Endothelial cell of umbilical vein (primary cell): Measurements from ENCODE around the gene ABCF2. TPM values are rescaled to one million over a fixed set of nuclear protein-coding genes. Genes with fewer than 3 reads are reported as not detected.
A peak's percentile ranks its signal among the peaks of the same experiment; 100 is the strongest.

Experiments used
- BruUV-seq: library from RNA; stranded (reverse); fragments of 400-500 nt; replicated peaks from 2 replicates; lab custom pipeline; 2021; lab: Mats Ljungman, UMichigan
- CTCF ChIA-PET: fragments of 300-600, 350-600 bp; sonication (Branson Sonifier 250); formaldehyde crosslinking; loops from one replicate; lab custom pipeline; 2021; ENCODE audit warnings: antibody characterized with exemption, inconsistent platforms; lab: Charles Lee
- POLR2A ChIA-PET: fragments of 300-600, 350-600 bp; sonication (Branson Sonifier 250); formaldehyde crosslinking; loops from one replicate; lab custom pipeline; 2021; ENCODE audit warnings: antibody characterized with exemption, inconsistent platforms; lab: Charles Lee
- DNase-seq: peaks from one replicate; pipeline ENCODE4 v3.0.0-alpha.2; 2011; ENCODE audit warnings: low read depth, low spot score
- FAIRE-seq: peaks from 2 replicates; lab custom pipeline; 2011; peaks lifted over from hg19 to GRCh38; lab: Jason Lieb, UNC
- H2AFZ ChIP-seq: 2 replicates; pipeline ENCODE4 v1.6.0; 2012; ENCODE audit warnings: low read depth, low read length, control low read depth, inconsistent platforms
- H3K27ac ChIP-seq: 2 replicates; pipeline ENCODE4 v1.5.1; 2011; ENCODE audit warnings: low read depth, mild to moderate bottlenecking, control low read depth, low read length, moderate library complexity; ENCODE audit not compliant: insufficient read depth
- H3K27me3 ChIP-seq, 2 experiments: 2 replicates each; pipeline versions ENCODE4 v1.6.0 to v1.6.1; 2011; ENCODE audit warnings: low read length in 2 of 2, mixed read lengths in 1 of 2; ENCODE audit not compliant: control insufficient read depth in 2 of 2, insufficient read depth in 2 of 2
- H3K36me3 ChIP-seq, 2 experiments: 2 replicates in 1 of 2; 3 replicates in 1 of 2; pipeline ENCODE4 v1.5.1; 2011; ENCODE audit warnings: low read length in 2 of 2, mild to moderate bottlenecking in 1 of 2, moderate library complexity in 1 of 2; ENCODE audit not compliant: control insufficient read depth in 2 of 2, insufficient read depth in 2 of 2; ENCODE audit errors: extremely low read depth in 1 of 2
- H3K4me1 ChIP-seq: 3 replicates; pipeline ENCODE4 v1.5.1; 2011; ENCODE audit warnings: mild to moderate bottlenecking, low read length; ENCODE audit not compliant: control insufficient read depth, insufficient read depth; ENCODE audit errors: extremely low read depth
- H3K4me2 ChIP-seq: 2 replicates; pipeline ENCODE4 v1.6.1; 2011; ENCODE audit warnings: low read length, control low read depth, mixed read lengths; ENCODE audit not compliant: insufficient read depth
- H3K4me3 ChIP-seq, 3 experiments: fragments of 200-600 bp in 1 of 3; sonication (generic), shearing (Covaris generic) in 1 of 3; replicated peaks in 1 of 3; 2 replicates each; pipeline ENCODE4 v1.5.1; 2011 to 2016; ENCODE audit warnings: control low read depth in 3 of 3, low read length in 3 of 3, mild to moderate bottlenecking in 2 of 3, inconsistent platforms in 1 of 3, low read depth in 1 of 3, moderate library complexity in 1 of 3; ENCODE audit not compliant: insufficient read depth in 1 of 3
- H3K79me2 ChIP-seq: 2 replicates; pipeline ENCODE4 v1.6.0; 2012; ENCODE audit warnings: low read length, inconsistent platforms; ENCODE audit not compliant: control insufficient read depth, insufficient read depth
- H3K9ac ChIP-seq: replicated peaks from 2 replicates; pipeline ENCODE3; 2011; ENCODE audit warnings: low read length, control low read depth; ENCODE audit not compliant: insufficient read depth; ENCODE audit errors: extremely low read depth
- H3K9me1 ChIP-seq: replicated peaks from 3 replicates; pipeline ENCODE4 v1.6.0; 2011; ENCODE audit warnings: mild to moderate bottlenecking, low read length; ENCODE audit not compliant: control insufficient read depth, insufficient read depth; ENCODE audit errors: extremely low read depth
- H3K9me3 ChIP-seq: replicated peaks from 2 replicates; pipeline ENCODE4 v1.5.1; 2012; ENCODE audit warnings: low read length, inconsistent platforms; ENCODE audit not compliant: control insufficient read depth, insufficient read depth
- H4K20me1 ChIP-seq: replicated peaks from 2 replicates; pipeline ENCODE3; 2011; ENCODE audit warnings: mild to moderate bottlenecking, low read length; ENCODE audit not compliant: control insufficient read depth, insufficient read depth; ENCODE audit errors: extremely low read depth
- CTCF ChIP-seq, 2 donors: IDR thresholded peaks; 1 replicate in 1 of 2; 2 replicates in 1 of 2; pipeline ENCODE4 v1.5.1; 2011; ENCODE audit warnings: low read length in 2 of 2, mild to moderate bottlenecking in 2 of 2, moderate library complexity in 2 of 2, control low read depth in 1 of 2, inconsistent platforms in 1 of 2, low read depth in 1 of 2; ENCODE audit not compliant: insufficient read depth in 1 of 2; ENCODE audit errors: extremely low read depth in 1 of 2
- EZH2 ChIP-seq: IDR thresholded peaks from 2 replicates; pipeline ENCODE4 v1.6.1; 2012; ENCODE audit warnings: borderline replicate concordance, low read depth, mild to moderate bottlenecking, moderate library complexity, low read length, inconsistent platforms; ENCODE audit not compliant: severe bottlenecking
- FOS ChIP-seq: IDR thresholded peaks from 2 replicates; pipeline ENCODE4 v1.6.1; 2011; ENCODE audit warnings: mild to moderate bottlenecking, low read length, moderate library complexity, borderline replicate concordance; ENCODE audit not compliant: insufficient read depth
- GATA2 ChIP-seq: IDR thresholded peaks from 2 replicates; pipeline ENCODE4 v1.7.0; 2011; ENCODE audit warnings: low read depth, mild to moderate bottlenecking, moderate library complexity, mixed read lengths, low read length; ENCODE audit not compliant: insufficient read length, insufficient read depth
- JUN ChIP-seq: IDR thresholded peaks from 2 replicates; pipeline ENCODE4 v1.6.1; 2011; ENCODE audit warnings: borderline replicate concordance, low read depth; ENCODE audit not compliant: insufficient read length, insufficient read depth
- MAX ChIP-seq: IDR thresholded peaks from 2 replicates; pipeline ENCODE4 v1.6.1; 2011; ENCODE audit not compliant: insufficient read depth, insufficient read length
- MYC ChIP-seq: IDR thresholded peaks from one replicate; pipeline ENCODE4 v1.6.1; 2011; ENCODE audit warnings: mild to moderate bottlenecking, low read depth, low read length
- POLR2A ChIP-seq: IDR thresholded peaks from 2 replicates; pipeline ENCODE4 v1.6.1; 2012; ENCODE audit warnings: low read depth, mild to moderate bottlenecking, control low read depth, low read length
- POLR2AphosphoS5 ChIP-seq: IDR thresholded peaks from 2 replicates; pipeline ENCODE4 v1.6.1; 2012; ENCODE audit warnings: low read depth, mild to moderate bottlenecking, control low read depth, low read length, moderate library complexity; ENCODE audit not compliant: insufficient read depth
- dilution Hi-C: fragments of 300-500 bp; cut with MboI; formaldehyde crosslinking; loops from one replicate; pipeline ENCODE4 v1.15.0; 2019; ENCODE audit warnings: low sequenced_read_pairs; ENCODE audit not compliant: extremely low pct_ligation_motif_present
- intact Hi-C: fragments of 100-400 bp; cut with micrococcal nuclease; formaldehyde crosslinking; loops from one replicate; pipeline ENCODE4 v1.10.0; 2022
- polyA plus RNA-seq, 4 experiments: library from polyadenylated mRNA; depleted of rRNA in 3 of 4; stranded (reverse) in 3 of 4; unstranded in 1 of 4; fragments of >200 nt; gene quantifications; 2 replicates each; pipeline versions ENCODE4 v1.2.1 to v1.2.3, GENCODE V29; 2011 to 2012; ENCODE audit warnings: missing spikeins in 1 of 4
- total RNA-seq: library from RNA; stranded (reverse); gene quantifications from 2 replicates; pipeline ENCODE4 v1.2.3, GENCODE V29; 2021

ABCF2 gene
- total and polyA plus RNA-seq, 2 donors (not counting 3 experiments of a cell fraction or from before 2014, with no cell fraction given): 45.3 to 61.6 TPM

GRCh38 chr7:151251328-151251688 is 24.3 kb upstream of the ABCF2 start:
- no peaks in the 10 kb centered on the region for H3K36me3 ChIP-seq
- DNase-seq (peak; percentile 19), FAIRE-seq (no peak)
- POLR2A ChIA-PET: no interaction called here
- dilution Hi-C loops (no loop called here), intact Hi-C loops (no loop called here)
- H3K4me1 ChIP-seq: peaks cover 10% of the 10 kb centered on the region
- CTCF ChIA-PET: interaction anchor here (0.6 to 2.6 kb wide), 3 partner anchors 8 to 53 kb away, joined by 3 to 14 read pairs (median 3); no protein-coding TSS in a partner anchor
- H3K9me1 ChIP-seq: no peaks in the 10 kb centered on the region
- no peaks in the 10 kb centered on the region for H4K20me1 ChIP-seq
- BruUV-seq: no TSS peak
- no peak overlapping the region for H3K4me2 ChIP-seq
- H3K27me3 ChIP-seq: no peaks in the 10 kb centered on the region
- H2AFZ ChIP-seq: peak overlapping the region; percentile 32
- H3K27ac ChIP-seq: no peak overlapping the region
- TF ChIP-seq MAX: no peak
- TF ChIP-seq GATA2: no peak
- no peak for TF ChIP-seq POLR2AphosphoS5
- TF ChIP-seq FOS: no peak
- TF ChIP-seq CTCF (IDR thresholded peaks at IDR 0.05; ENCODE audit: extremely low read depth in 1 of 2, insufficient read depth in 1 of 2, low read depth in 1 of 2, low read length in 2 of 2): no peak
- no peak for TF ChIP-seq EZH2
- TF ChIP-seq JUN: no peak
- no peak for TF ChIP-seq POLR2A
- TF ChIP-seq MYC: no peak
- H3K9me3 ChIP-seq: no peaks in the 10 kb centered on the region
- H3K79me2 ChIP-seq: no peaks in the 10 kb centered on the region
- no peak overlapping the region for H3K9ac ChIP-seq
- H3K4me3 ChIP-seq: peak overlapping the region in 1 of 3 experiments; percentile 44
